Spleen (tissue), 11 donors: ENCODE results near the gene TNFRSF14. TPM values are rescaled to one million over a fixed set of nuclear protein-coding genes. Genes with fewer than 3 reads are reported as not detected.
A peak's percentile ranks its signal among the peaks of the same experiment; 100 is the strongest.

Source experiments
- DNase-seq: peaks from one replicate; pipeline ENCODE4 v3.0.0-alpha.2; 2020
- H3K27ac ChIP-seq, 8 donors: fragments of 200-600 bp; sonication (generic) in 7 of 8; 1 replicate in 4 of 8; 2 replicates in 4 of 8; pipeline versions ENCODE4 v1.5.0 to v1.8.0; 2016 to 2021; ENCODE audit warnings: inconsistent platforms in 4 of 8, mild to moderate bottlenecking in 4 of 8, moderate library complexity in 1 of 8
- H3K27me3 ChIP-seq, 7 donors: fragments of 200-600 bp; sonication (generic) in 6 of 7; replicated peaks in 1 of 7; 1 replicate in 4 of 7; 2 replicates in 3 of 7; pipeline versions ENCODE4 v1.5.0 to v1.8.0; 2016 to 2021; ENCODE audit warnings: inconsistent platforms in 3 of 7, mild to moderate bottlenecking in 1 of 7
- H3K36me3 ChIP-seq, 6 donors: fragments of 200-600 bp; sonication (generic) in 5 of 6; 1 replicate in 4 of 6; 2 replicates in 2 of 6; pipeline versions ENCODE4 v1.5.0 to v1.8.0; 2016 to 2021; ENCODE audit warnings: inconsistent platforms in 2 of 6
- H3K4me1 ChIP-seq, 6 donors: fragments of 200-600 bp; sonication (generic) in 5 of 6; 1 replicate in 3 of 6; 2 replicates in 3 of 6; pipeline versions ENCODE4 v1.5.0 to v1.8.0; 2016 to 2021; ENCODE audit warnings: inconsistent platforms in 3 of 6
- H3K4me3 ChIP-seq, 8 donors: fragments of 200-600 bp; sonication (generic) in 7 of 8; 1 replicate in 4 of 8; 2 replicates in 4 of 8; pipeline versions ENCODE4 v1.5.0 to v1.8.0; 2016 to 2021; ENCODE audit warnings: inconsistent platforms in 4 of 8, mild to moderate bottlenecking in 4 of 8, moderate library complexity in 2 of 8
- H3K9me3 ChIP-seq, 8 donors: fragments of 200-600 bp; sonication (generic) in 7 of 8; 1 replicate in 4 of 8; 2 replicates in 4 of 8; pipeline versions ENCODE4 v1.5.0 to v1.8.0; 2016 to 2021; ENCODE audit warnings: inconsistent platforms in 4 of 8
- CTCF ChIP-seq, 11 experiments: fragments of 200-600 bp in 7 of 11; fragments of 450-650 bp in 4 of 11; sonication (generic) in 4 of 11; IDR thresholded peaks in 8 of 11; conservative IDR thresholded peaks in 3 of 11; 1 replicate in 7 of 11; 2 replicates in 4 of 11; pipeline versions ENCODE4 v1.4.0 to v1.8.0; 2016 to 2021; ENCODE audit warnings: antibody characterized with exemption in 11 of 11, inconsistent platforms in 4 of 11, mild to moderate bottlenecking in 1 of 11
- POLR2A ChIP-seq, 3 donors: fragments of 450-650 bp; IDR thresholded peaks; one replicate each; pipeline ENCODE4 v1.5.1; 2017; ENCODE audit warnings: antibody characterized with exemption in 3 of 3, mild to moderate bottlenecking in 1 of 3
- POLR2AphosphoS5 ChIP-seq, 3 donors: sonication (generic); formaldehyde crosslinking; IDR thresholded peaks; one replicate each; pipeline ENCODE4 v1.5.1; 2017; ENCODE audit warnings: antibody characterized with exemption in 3 of 3
- WGBS, 5 donors: extraction: QIAGEN DNeasy Blood & Tissue Kit in 3 of 5; methylation state at CpG; one replicate each; pipeline versions ENCODE4 v1.1.5 to v1.1.7; 2013 to 2018; 5-methylcytosine and 5-hydroxymethylcytosine counted together
- intact Hi-C: fragments of 100-400 bp; cut with DNase I; formaldehyde crosslinking; loops from one replicate; pipeline ENCODE4 v1.15.0; 2023; ENCODE audit warnings: low total_unique reads
- polyA plus RNA-seq, 3 donors: library from polyadenylated mRNA; stranded (reverse); fragments of 200-250 nt; gene quantifications; one replicate each; pipeline ENCODE4 v1.2.1, GENCODE V29; 2013
- total RNA-seq, 7 donors: library from RNA; depleted of rRNA in 3 of 7; stranded (reverse); fragments of >200 nt in 3 of 7; fragmentation: NEBNext Ultra II Directional in 4 of 7; extraction: Animal tissue kit (Norgen Biotek cat#: 25700) in 4 of 7; gene quantifications; one replicate each; pipeline versions ENCODE4 v1.1.0 to v1.2.1, GENCODE V29; 2016 to 2021
- donor health status: healthy with polysubstance abuse.
- donor health status: DM: no; HTN: no; CAD: no; lungs with moderate emphysema.
- donor health status: DM: no; HTN: no; CAD: no.
- donor health status: Bipolar disorder and iron deficiency.
- donor health status: healthy.
- donor health status: DM: no; HTN: no; CAD: no.
- donor health status: DM: yes; HTN: yes; CAD: no.

The TNFRSF14 gene
- total and polyA plus RNA-seq, 10 donors: 146 to 366 (median 191) TPM

- Histone ChIP-seq H3K4me1 (peaks cover 43 to 91% (median 77%) of the 10 kb centered on the region in 6 donors), H3K4me3 (peak within 1 kb of the TSS; percentile 75 to 99 (median 86)), H3K27ac (peak within 1 kb of the TSS; percentile 55 to 93 (median 83)), H3K9me3 (no peaks in the 10 kb centered on the region), H3K27me3 (peaks cover 0 to 42% (median 17%) of the 10 kb centered on the region in 7 donors), H3K36me3 (peaks cover 0 to 15% (median 7%) of the 10 kb centered on the region in 6 donors)
- DNase-seq: peak; percentile 98
- intact Hi-C loops: no loop called here
- WGBS, 5 donors: 0 to 1% (median 0%) methylated on average over 30 to 107 of the region's 107 CpGs
- TF ChIP-seq POLR2AphosphoS5 (IDR thresholded peaks at IDR 0.05) (peak; percentile 78 to 90 (median 80)), CTCF (IDR thresholded peaks at IDR 0.05 in 8 of 11, conservative IDR thresholded peaks at IDR 0.05 in 3 of 11) (peak in 6 of 11 experiments; percentile 16 to 52 (median 28)), POLR2A (IDR thresholded peaks at IDR 0.05) (no peak)
These were observed 30.0 kb upstream of the TNFRSF14 start, which contains the start of gene PANK4 for GRCh38 chr1:2525920-2526823. Gene PANK4 (minus strand): TSS chr1:2526596. CDS start chr1:2526587, 9 bp downstream.

DNA sequence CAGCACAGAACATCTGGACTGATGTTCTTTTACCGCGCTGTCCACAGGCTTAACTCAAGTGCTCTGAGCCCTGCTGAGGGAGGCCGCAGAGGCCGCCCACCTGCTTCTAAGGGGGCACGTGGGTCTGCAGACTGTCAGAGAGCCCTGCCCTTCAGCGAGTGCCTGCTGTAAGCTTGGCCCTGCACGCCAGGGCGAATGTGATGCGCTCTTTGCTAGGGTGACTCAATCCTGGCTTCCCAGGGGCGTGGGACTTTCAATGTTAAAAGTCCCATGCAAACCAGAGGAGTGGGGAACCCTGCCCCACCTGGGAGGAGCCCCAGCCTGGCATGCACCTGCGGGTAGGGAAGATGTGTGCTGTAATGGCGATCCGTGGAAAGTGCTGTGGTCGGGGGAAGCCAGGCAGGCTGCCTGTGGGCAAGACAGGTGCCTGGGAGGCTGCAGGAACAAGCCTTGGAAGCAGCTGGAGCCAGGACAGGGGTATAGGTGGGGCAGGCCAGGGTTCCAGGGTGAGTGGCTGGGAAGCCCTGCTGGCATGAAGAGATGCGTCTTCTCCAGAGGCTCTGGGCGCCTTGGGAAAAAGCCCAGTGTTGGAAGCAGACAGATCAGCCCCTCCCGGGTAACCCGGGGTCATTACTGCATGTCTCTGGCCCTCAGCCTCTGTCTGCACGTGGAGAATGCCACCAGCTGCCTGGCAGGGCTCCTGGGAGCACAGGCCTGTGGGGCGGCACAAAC lies 29.2 kb upstream of the TNFRSF14 start:
- Histone ChIP-seq H3K9me3 (no peaks in the 10 kb centered on the region), H3K4me1 (peaks cover 43 to 95% (median 77%) of the 10 kb centered on the region in 6 donors), H3K4me3 (peak overlapping the region; percentile 75 to 99 (median 86)), H3K36me3 (peaks cover 0 to 7% (median 0%) of the 10 kb centered on the region in 6 donors), H3K27ac (peak overlapping the region in 7 of 8 donors; percentile 78 to 93 (median 83)), H3K27me3 (peaks cover 0 to 50% (median 26%) of the 10 kb centered on the region in 7 donors)
- intact Hi-C loops: no loop called here
- TF ChIP-seq CTCF (IDR thresholded peaks at IDR 0.05 in 8 of 11, conservative IDR thresholded peaks at IDR 0.05 in 3 of 11) (no peak), POLR2A (IDR thresholded peaks at IDR 0.05) (no peak), POLR2AphosphoS5 (IDR thresholded peaks at IDR 0.05) (no peak)
- 43 to 51% (median 48%) methylated on average over 16 to 20 of the region's 20 CpGs for WGBS, 5 donors
- no peak for DNase-seq

DNA sequence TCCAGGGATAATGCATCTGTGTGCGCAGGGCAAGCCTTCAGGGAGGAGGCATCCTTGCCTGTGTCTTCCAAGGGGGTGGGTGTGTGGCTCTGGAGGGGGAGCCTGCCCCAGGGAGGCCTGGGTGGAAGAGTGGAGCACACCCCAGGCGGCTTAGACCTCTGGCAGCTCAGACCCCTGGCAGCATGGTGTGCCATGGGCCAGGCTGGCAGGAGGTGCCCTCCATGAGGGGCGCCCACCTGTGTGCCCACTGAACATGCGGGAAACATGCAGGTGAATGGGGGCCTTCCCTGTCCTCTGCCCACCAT lies 28.7 kb upstream of the TNFRSF14 start:
- intact Hi-C loops: no loop called here
- peaks cover 0 to 56% (median 29%) of the 10 kb centered on the region in 7 donors for H3K27me3 ChIP-seq
- H3K36me3 ChIP-seq: peaks cover 0 to 4% (median 0%) of the 10 kb centered on the region in 6 donors
- peaks cover 43 to 92% (median 77%) of the 10 kb centered on the region in 6 donors for H3K4me1 ChIP-seq
- TF ChIP-seq CTCF (IDR thresholded peaks at IDR 0.05 in 8 of 11, conservative IDR thresholded peaks at IDR 0.05 in 3 of 11) (no peak), POLR2AphosphoS5 (IDR thresholded peaks at IDR 0.05) (no peak), POLR2A (IDR thresholded peaks at IDR 0.05) (no peak)
- DNase-seq: no peak
- WGBS, 5 donors: 92 to 100% (median 97%) methylated on average over 3 to 4 of the region's 4 CpGs
- H3K27ac ChIP-seq: no peak overlapping the region
- peak overlapping the region in 1 of 8 donors; percentile 99 for H3K4me3 ChIP-seq
- H3K9me3 ChIP-seq: no peaks in the 10 kb centered on the region
